HFF-Myc (cell line): ENCODE measurements around the gene COQ2.
"Not testable (repeated sequence)": the region's sequence is repeated elsewhere in the genome, so short reads cannot be mapped to it uniquely, and the experiment has no call there.

Experiments used
- DNase-seq: peaks from one replicate; pipeline ENCODE4 v3.0.0-alpha.2; 2011; ENCODE audit warnings: low read depth; ENCODE audit errors: extremely low read depth
- H3K4me3 ChIP-seq: replicated peaks from 2 replicates; pipeline ENCODE4 v1.5.1; 2011; ENCODE audit warnings: low read depth, mild to moderate bottlenecking, control low read depth, low read length
- CTCF ChIP-seq: IDR thresholded peaks from 2 replicates; pipeline ENCODE4 v1.5.1; 2012; ENCODE audit warnings: mild to moderate bottlenecking, low read depth, low read length, control low read depth; ENCODE audit errors: missing control alignments

The COQ2 gene

GRCh38 chr4:83237591-83237990, 47.0 kb downstream of the COQ2 start:
- TF ChIP-seq CTCF: no peak
- H3K4me3 ChIP-seq: no peak overlapping the region
- DNase-seq: no peak

GRCh38 chr4:83235645-83236133, 48.9 kb downstream of the COQ2 start:
- DNase-seq, H3K4me3 ChIP-seq: not testable (repeated sequence)

- no peak for DNase-seq
- TF ChIP-seq CTCF: no peak
- no peak overlapping the region for H3K4me3 ChIP-seq
Observed at GRCh38 chr4:83234902-83235644, 49.5 kb downstream of the COQ2 start.

GRCh38 chr4:83234387-83234786, 50.2 kb downstream of the COQ2 start:
- not testable (repeated sequence) for DNase-seq, H3K4me3 ChIP-seq

- no peak for DNase-seq
- H3K4me3 ChIP-seq: no peak overlapping the region
- TF ChIP-seq CTCF: no peak
Observed at GRCh38 chr4:83232082-83232481, 52.5 kb downstream of the COQ2 start.

- DNase-seq: no peak
- H3K4me3 ChIP-seq: no peak overlapping the region
- TF ChIP-seq CTCF: no peak
Observed at GRCh38 chr4:83231620-83232076, 53.0 kb downstream of the COQ2 start.

- H3K4me3 ChIP-seq: no peak overlapping the region
- TF ChIP-seq CTCF: no peak
- no peak for DNase-seq
Observed at GRCh38 chr4:83230928-83231327, 53.7 kb downstream of the COQ2 start.

GRCh38 chr4:83229791-83230190, 54.8 kb downstream of the COQ2 start:
- no peak for TF ChIP-seq CTCF
- no peak overlapping the region for H3K4me3 ChIP-seq

More at GRCh38 chr4:83229791-83230190, 54.8 kb downstream of the COQ2 start:
- no peak for DNase-seq
